NAMALWA (cell line): Measurements from ENCODE around the gene SRRM1.

Source experiments
- DNase-seq: peaks from one replicate; pipeline ENCODE4 v3.0.0-alpha.2; 2015; ENCODE audit warnings: low spot score

The SRRM1 gene, protein sequence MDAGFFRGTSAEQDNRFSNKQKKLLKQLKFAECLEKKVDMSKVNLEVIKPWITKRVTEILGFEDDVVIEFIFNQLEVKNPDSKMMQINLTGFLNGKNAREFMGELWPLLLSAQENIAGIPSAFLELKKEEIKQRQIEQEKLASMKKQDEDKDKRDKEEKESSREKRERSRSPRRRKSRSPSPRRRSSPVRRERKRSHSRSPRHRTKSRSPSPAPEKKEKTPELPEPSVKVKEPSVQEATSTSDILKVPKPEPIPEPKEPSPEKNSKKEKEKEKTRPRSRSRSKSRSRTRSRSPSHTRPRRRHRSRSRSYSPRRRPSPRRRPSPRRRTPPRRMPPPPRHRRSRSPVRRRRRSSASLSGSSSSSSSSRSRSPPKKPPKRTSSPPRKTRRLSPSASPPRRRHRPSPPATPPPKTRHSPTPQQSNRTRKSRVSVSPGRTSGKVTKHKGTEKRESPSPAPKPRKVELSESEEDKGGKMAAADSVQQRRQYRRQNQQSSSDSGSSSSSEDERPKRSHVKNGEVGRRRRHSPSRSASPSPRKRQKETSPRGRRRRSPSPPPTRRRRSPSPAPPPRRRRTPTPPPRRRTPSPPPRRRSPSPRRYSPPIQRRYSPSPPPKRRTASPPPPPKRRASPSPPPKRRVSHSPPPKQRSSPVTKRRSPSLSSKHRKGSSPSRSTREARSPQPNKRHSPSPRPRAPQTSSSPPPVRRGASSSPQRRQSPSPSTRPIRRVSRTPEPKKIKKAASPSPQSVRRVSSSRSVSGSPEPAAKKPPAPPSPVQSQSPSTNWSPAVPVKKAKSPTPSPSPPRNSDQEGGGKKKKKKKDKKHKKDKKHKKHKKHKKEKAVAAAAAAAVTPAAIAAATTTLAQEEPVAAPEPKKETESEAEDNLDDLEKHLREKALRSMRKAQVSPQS

DNA sequence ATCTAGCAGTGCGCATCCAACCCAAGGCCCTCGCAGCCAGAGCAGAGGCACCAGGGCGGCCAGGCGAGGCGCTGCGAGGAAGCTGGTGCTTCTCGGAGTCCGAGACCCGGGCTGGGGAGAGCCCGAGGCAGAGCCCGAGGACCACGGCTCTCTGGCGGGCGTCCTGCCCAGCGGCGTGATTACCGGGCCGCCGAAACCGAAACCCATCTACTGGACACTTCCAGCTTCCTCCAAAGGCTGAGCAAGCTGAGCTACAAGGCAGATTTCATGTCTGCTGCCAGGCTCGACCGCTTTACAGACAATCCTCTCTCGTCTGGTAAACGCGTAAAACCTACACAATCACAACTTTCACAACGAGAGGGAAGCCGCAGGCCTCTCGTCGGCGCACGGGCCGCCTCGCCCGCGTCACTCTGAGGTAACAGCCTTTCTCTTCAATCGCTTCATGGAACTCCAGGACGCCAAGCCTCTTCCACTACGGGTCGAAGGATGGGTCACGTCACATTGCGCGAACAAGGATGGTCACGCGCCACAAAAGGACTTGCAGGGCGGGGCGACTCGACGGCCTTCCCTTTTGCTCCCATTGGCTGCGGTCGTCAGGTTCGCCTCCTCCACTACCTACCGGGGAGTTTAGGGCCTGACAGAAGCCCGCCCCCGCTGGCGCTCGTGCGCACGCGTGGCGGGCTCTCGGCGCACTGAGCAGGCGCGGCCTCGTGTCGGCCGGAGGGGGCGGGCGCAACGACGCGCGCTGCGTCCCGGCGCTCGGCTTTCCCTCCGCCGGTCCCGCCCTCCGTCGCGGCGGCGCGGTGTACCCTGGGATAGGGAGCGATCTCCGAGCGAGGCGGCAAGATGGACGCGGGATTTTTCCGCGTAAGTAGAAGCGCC lies at the start of gene SRRM1:
SRRM1 (plus strand) TSS at position 822 of the 882 bp plus-strand sequence; CDS start at position 847, 25 bp downstream.
- peak; percentile 99 for DNase-seq

DNA sequence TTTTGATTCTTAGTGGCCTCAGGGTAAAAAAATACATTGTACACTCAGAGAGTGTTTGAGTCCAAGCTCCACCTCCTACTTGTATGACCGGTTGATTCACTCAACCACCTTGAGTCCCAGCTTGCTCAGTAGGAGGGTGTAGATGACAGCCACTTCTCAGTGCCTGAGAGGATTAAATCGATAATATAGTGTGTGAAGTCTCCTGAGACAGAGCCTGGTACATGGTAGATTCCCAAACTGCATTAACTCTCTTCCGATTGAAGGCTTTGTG lies 48.8 kb upstream of the SRRM1 start:
- DNase-seq, result no peak

DNA sequence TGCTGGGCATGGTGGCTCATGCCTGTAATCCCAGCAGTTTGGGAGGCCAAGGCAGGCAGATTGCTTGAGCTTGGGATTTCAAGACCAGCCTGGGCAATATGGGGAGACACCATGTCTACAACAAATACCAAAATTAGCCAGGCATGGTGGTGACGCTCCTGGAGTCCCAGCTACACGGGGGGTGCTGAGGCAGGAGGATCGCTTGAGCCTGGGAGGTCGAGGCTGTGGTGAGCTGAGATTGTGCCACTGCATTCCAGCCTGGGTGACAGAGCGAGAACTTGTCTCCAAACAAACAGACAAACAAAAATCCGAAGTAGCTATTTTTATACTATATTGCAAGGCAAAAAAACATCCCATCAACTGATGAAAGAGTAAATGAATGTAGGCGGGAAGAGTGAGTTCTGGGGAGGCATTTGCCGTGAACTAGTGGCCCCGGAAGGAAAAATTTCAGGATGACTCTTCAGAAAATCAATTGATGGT lies 46.7 kb upstream of the SRRM1 start:
- no peak for DNase-seq

DNA sequence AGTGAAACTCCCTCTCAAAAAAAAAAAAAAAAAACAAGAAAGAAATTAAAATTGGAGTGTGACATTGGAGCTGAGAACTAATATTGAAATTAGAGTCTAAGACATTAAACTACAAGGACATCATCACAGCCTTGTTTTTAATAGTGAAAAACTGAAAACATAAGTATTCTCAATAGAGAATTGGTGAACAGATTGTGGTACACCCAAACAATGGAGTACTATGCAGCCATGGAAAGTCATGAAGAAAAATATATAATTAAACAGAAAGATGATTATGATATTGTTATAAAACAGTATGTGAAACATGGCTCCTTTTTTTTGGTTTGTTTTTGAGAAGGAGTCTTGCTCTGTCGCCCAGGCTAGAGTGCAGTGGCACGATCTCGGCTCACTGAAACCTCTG lies 43.8 kb upstream of the SRRM1 start:
- DNase-seq, result no peak

DNA sequence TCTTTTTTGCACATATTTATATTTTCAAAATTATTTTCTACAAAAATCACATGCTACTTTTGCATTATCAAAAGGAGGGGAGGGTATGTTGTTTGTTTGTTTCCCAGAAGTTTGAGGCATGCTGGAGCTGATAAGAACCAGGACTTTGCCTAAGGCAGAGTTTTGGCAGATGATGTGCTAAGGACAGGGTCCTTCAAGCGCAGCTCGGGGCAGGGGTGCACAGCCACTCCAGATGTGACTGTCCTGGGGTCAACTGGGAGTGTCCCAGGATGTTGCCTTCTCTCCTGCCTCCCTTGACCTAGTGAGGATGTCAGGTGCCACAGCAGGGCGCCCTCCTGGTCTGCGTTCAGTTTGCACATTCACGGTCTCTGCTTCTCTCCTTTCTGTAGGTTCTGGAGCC lies 42.6 kb upstream of the SRRM1 start:
- DNase-seq, result no peak

DNA sequence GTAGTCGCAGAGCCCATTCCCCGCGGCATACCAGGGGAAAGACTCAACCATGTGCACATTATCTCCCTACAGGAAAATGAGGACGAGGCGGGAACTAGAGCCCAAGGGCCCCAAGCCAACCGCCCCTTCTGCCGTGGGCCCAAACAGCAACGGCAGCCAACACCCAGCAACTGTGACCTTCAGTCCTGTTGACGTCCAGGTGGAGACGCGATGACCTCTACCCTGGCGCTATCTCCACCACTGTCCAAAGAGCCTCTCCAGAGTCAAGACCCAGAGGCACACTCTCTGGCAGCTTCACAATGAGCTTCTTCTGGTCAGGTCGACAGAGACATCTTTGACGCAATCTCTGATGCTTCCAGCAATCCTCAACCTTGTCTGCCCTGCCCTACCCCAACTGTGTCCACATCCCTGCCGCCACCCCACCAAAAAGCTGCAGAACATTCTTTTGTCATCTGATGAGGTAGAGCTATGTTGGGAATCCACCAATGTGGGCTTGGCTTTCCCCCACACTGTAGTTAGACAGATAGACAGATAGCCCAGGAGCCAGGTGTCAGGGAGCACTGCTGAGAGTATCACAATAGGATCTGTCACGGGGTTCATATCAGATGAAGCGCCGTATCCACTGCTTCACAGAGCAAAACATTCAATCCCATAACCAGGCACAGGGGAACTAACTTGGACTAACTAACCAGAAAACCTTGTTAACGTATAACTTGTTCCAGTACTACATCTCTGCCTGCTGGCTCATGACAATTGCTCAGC lies 37.4 kb upstream of the SRRM1 start:
- no peak for DNase-seq

DNA sequence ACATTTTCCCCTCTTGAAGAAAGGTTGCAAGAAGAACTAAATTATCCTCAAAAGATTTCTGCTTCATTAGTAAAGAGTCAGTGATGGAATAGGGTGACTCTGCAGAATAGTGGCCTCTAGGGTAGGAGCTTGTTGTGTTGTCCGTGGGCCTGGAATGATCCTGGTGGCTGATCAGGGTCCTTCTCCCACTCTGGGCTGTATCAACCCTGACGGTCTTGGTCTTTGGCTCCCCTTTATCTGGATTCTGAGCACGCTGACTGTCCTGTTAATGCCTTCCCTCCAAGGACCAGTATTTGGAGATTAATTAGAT lies 36.9 kb upstream of the SRRM1 start:
- no peak for DNase-seq

DNA sequence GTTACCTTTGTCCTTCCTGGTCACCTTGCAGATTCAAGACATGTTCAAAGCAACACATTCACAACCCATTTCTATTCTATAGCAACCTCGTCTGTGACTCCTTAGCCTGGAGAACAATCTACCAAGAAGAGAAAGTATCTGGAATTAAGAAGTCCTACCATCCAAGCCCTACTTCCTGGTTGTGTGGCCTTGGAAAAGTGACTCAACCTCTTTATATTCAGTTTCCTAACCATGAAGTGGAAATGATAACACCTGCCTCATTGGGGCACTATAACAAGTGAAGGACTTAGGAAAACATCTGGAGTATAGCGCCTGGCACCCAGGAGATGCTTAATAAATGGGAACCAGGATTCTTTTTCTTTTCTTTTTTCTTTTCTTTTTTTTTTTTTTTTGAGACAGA lies 36.5 kb upstream of the SRRM1 start:
- DNase-seq, result no peak

DNA sequence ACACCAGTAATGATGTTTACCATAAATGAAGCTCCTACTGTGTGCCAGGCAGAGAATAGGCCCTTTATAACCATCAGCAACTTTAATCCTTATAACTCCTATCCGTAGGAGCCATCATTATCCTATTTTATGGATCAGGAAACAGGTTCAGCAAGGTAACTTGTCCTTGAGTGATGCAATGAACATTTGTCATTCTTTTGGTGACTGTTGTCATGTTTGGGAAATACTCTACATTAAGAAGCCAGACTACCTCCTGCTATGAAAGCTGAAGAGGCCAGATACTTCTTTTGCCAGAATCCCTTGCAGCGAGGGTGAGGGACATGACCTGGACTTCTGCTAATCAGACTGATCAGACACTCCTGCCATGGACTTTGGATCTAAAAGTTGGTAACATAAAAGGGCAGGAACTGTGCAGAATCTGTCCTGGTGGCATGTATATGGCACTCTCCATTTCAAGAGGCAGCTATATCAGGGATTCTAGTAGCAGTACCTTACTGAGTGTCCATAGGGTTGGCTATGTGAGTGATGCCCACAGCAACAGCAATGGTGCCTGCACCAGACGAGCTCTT lies 33.1 kb upstream of the SRRM1 start:
- DNase-seq, result no peak

DNA sequence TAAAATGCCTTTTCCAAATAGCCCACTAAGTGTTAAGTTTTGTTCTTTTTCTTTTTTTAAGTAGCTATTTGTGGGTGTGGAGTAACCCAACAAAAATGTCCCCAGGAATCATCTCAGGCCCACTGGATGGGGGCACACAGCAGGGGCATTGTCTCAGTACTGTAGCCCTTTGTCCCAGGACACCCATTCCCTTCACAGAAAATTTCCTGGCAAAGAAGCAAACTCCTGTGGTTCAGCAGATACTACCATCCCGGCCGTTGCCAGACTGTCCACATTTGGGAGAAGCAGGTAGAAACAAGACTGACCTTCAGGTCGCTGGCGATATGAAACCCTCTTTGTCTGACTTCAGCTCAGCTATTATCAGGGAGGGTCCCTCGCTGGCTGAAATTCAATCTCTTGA lies 23.7 kb upstream of the SRRM1 start:
- no peak for DNase-seq

DNA sequence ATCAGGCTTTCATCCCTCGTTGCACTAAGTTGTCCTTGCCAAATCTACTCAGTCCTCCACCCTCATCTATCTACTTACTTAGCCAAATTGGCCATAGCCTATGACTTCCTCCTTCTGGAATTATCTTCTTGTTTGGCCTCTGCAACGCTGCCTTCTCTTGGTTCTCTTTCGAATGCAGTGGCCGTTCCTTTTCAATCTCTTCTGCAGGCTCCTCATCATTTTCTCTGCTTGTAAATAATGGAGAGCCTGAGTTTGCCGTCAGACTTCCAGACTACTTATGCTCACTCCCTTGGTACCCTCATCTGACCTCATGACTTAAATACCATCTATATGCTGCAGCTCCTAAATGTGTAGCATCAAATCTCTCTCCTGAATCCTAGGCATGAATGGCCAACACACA lies 22.4 kb upstream of the SRRM1 start:
- DNase-seq, result no peak

DNA sequence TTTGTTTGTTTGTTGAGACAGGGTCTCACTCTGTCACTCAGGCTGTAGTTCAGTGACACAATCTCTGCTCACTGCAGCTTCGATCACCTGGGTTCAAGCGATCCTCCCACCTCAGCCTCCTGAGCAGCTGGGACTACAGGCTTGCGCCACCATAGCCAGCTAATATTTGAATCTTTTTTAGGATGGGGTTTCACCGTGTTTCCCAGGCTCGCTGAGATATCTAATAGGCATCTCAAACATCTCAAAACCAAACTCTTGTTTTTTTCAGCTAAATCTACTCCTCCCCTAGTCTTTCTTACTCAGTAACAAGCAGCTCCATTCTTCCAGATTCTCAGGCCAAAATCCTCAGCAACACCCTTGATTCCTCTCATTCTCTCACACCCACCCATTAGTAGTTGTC lies 22.0 kb upstream of the SRRM1 start:
- DNase-seq, result no peak

DNA sequence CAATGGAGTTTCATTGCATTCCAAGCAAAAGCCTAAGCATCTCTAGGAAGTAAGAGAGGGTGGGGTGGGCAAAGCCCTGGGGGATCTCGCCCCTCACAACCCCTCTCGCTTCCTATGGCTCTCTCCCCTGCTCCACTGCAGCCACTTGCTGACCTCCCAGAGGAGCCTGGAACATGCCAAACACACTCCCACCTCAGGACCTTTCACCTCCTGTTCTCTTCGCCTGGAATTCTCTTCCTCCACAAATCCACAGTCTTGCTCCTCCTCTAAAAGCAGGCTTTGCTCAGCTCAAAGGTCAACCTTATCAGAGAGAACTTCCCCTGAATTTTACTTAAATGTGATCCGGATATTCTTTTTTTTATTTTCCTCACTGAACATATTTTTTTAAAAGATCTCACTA lies 20.9 kb upstream of the SRRM1 start:
- DNase-seq, result no peak

DNA sequence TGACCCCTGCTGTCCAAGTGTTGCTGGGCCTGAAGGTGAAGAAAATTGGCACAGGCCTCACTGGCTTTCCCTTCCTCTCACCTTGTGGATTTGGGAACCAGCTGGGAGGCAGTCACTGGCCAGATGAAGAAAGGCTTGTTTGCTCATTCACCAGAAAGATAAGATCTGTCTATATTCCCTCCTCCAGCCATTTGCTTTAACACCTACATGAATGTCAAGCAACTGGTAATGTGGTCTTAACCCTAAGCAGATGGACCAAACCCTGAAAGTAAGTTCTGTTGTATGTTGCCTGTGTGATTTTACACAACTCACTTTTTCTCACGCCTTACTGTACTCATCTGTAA lies 10.3 kb upstream of the SRRM1 start:
- DNase-seq, result no peak

DNA sequence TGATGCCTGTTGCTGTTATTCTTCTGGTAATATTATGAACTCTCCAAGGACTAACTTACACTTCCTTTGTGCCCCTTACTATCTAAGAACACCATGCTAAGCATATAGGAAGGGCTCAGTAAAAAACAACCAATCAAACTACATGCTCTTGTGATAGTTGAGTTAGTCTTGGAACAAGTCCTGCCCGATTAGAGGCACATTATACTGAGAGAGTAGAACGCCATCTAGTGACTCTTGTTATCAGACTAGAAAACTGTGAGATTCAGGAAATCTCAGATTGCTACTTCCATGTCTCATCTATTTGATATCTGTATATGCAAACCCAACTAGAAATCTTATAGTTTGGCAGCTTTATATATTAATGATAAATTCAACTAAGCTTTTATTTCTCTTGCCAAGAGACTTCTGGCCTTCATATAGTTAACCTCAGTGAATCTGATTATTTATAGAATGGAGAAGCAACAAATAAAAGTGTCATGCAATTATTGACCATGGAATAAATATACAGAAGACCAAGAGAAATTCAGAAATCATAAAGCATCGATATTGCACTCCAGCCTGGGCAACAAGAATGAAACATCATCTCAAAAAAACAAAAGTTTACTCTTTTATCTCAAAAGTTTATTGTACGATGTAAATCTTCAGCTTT lies 7.8 kb upstream of the SRRM1 start:
- peak; percentile 88 for DNase-seq

DNA sequence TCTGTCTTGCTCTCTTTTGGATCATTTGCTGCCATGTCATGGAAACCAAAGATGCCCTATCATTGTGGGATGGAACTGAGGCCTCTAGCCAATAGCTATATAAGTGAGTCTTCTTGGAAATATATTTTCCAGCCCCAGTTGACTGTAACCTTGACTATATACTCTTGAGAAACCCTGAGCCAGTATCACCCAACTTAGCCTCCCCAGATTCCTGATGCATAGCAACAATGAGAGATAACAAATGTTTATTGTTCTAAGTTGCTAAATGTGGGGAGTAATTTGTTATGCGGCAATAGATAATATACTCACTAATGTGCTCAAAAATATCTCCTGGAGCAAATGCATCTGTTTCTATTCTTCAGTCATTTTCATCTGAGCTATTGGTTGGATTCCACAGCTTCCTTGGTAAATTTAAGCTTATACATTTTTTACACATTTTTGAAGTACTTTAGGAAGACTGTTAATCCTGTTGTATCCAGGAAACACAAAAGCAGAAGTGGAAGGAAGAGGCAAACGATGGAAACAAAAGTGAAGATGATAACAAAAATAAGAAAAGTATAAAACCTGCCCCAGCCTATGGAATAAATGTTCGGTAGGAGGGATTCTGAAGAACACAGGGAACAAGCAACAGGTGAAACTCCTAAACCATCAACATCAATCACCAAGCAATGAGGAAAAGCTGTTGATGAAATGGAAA lies 6.3 kb upstream of the SRRM1 start:
- no peak for DNase-seq

DNA sequence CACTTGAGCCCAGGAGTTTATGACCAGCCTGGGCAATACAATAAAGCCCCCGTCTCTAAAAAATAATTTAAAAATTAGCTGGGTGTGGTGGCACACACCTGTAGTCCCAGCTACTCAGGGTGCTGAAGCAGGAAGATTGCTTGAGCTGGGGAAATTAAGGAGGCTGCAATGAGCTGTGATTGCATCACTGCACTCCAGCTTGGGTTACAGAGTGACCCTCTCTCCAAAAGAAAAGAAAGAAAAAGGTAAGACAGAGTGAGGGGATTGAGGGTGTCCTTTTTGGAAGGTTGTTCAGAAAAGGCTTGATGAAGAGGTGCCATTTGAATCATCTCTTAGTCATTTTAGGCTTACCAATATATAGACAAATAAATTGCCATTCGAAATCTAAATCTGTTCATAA lies 4.0 kb upstream of the SRRM1 start:
- DNase-seq, result no peak

DNA sequence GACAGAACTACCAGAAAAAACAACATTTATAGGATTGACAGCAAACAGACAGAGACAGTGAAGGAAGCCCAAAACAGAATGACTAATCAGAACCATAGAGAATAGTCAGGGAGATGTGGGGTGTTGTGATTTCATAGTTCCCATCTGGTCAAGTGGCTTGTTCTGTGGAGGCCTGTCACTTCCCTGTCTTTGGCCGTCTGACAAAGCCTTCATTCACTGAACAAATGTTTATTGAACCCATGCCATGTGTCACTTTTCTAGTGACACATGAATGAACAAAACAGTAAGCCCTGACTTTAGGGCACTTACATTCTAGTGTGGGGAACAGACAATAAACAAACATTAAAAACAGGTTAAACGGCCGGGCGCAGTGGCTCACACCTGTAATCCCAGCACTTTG lies 3.2 kb upstream of the SRRM1 start:
- DNase-seq, result no peak

DNA sequence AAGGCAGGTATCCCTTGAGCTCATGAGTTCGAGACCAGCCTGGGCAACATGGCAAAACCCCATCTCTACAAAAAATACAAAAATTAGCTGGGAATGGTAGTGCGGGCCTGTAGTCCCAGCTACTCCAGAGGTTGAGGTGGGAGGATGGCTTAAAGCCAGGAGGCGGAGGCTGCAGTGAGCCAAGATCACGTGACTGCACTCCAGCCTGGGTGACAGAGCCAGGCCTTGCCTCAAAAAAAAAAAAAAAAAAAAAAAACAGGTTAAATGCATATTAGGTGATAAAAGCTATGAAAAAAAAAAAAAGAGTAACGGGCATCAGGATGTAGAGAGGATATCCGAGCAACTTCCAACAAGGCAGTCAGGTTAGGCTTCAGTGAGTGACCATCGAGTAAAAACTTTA lies 2.8 kb upstream of the SRRM1 start:
- DNase-seq, result no peak

DNA sequence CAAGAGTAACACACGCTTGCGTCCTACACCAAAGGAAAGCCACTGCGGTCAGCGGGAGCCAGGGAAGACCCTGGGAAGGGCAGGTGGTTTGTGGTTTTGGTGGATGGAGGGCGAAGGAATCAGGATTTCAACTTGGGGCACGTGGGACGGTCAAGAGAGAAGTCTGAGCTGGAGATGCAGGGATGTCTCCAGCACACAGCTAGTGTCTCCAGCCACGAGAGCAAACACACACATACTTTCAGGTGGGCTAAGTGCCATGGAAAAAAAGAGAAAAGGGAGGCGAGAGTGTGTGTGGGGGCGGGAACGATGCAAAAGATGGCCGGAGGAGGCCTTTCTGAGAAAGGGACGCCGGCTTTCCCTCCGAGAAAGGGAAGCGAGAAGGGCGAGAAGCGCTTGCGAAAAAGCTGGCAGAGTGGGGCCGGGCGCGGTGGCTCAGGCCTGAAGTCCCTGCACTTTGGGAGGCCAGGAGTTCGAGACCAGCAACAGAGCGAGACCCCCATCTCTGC lies 1.4 kb upstream of the SRRM1 start:
- DNase-seq, result peak; percentile 27
